Stimulated activated CD4-positive, alpha-beta T cell treated with anti-CD3 and anti-CD28 coated beads, Interleukin-4, amount 100 ng/mL, for 4 hours (primary cell): ENCODE data around the gene FNIP1.
"Not testable (repeated sequence)": the region's sequence is repeated elsewhere in the genome, so short reads cannot be mapped to it uniquely, and the experiment has no call there.

Experiments
- DNase-seq, 2 experiments: peaks; one replicate each; pipeline ENCODE4 v3.0.0-alpha.2; 2020

The FNIP1 gene

GRCh38 chr5:131796793-131797693 lies at the start of gene FNIP1:
FNIP1 (minus strand) TSS chr5:131797017; CDS start chr5:131796921, 96 bp downstream.
- DNase-seq: peak; percentile 98

GRCh38 chr5:131846536-131846935 lies 49.7 kb upstream of the FNIP1 start:
- DNase-seq: no peak

GRCh38 chr5:131845828-131846227 lies 49.0 kb upstream of the FNIP1 start:
- no peak for DNase-seq

GRCh38 chr5:131842971-131843370 lies 46.2 kb upstream of the FNIP1 start:
- DNase-seq: not testable (repeated sequence)

- DNase-seq: not testable (repeated sequence)
These were observed 35.9 kb upstream of the FNIP1 start for GRCh38 chr5:131832702-131833101.

GRCh38 chr5:131825404-131826013 lies 28.7 kb upstream of the FNIP1 start:
- no peak for DNase-seq

GRCh38 chr5:131824631-131825030 lies 27.8 kb upstream of the FNIP1 start:
- no peak for DNase-seq

- DNase-seq: no peak
These were observed 24.4 kb upstream of the FNIP1 start for GRCh38 chr5:131821221-131821620.

- DNase-seq: no peak
These were observed 21.3 kb upstream of the FNIP1 start for GRCh38 chr5:131818001-131818724.

GRCh38 chr5:131814990-131815389 lies 18.2 kb upstream of the FNIP1 start:
- DNase-seq: no peak

- DNase-seq: no peak
These were observed 15.7 kb upstream of the FNIP1 start for GRCh38 chr5:131812371-131813160.

GRCh38 chr5:131810510-131811249 lies 13.9 kb upstream of the FNIP1 start:
- DNase-seq: no peak

GRCh38 chr5:131795879-131796792 lies 681 bp downstream of the FNIP1 start:
- DNase-seq: peak; percentile 5 to 37

- DNase-seq: no peak
These were observed 1.6 kb downstream of the FNIP1 start for GRCh38 chr5:131795228-131795627.

- no peak for DNase-seq
These were observed 2.2 kb downstream of the FNIP1 start for GRCh38 chr5:131794586-131794985.

GRCh38 chr5:131792896-131793295 lies 3.9 kb downstream of the FNIP1 start:
- DNase-seq: no peak

- DNase-seq: no peak
These were observed 5.0 kb downstream of the FNIP1 start for GRCh38 chr5:131791866-131792265.

- no peak for DNase-seq
These were observed 6.3 kb downstream of the FNIP1 start for GRCh38 chr5:131790550-131790949.

- no peak for DNase-seq
These were observed 7.1 kb downstream of the FNIP1 start for GRCh38 chr5:131789765-131790164.

GRCh38 chr5:131787736-131788135 lies 9.1 kb downstream of the FNIP1 start:
- DNase-seq: no peak
